ENCODE data around the gene CD226.

DNA sequence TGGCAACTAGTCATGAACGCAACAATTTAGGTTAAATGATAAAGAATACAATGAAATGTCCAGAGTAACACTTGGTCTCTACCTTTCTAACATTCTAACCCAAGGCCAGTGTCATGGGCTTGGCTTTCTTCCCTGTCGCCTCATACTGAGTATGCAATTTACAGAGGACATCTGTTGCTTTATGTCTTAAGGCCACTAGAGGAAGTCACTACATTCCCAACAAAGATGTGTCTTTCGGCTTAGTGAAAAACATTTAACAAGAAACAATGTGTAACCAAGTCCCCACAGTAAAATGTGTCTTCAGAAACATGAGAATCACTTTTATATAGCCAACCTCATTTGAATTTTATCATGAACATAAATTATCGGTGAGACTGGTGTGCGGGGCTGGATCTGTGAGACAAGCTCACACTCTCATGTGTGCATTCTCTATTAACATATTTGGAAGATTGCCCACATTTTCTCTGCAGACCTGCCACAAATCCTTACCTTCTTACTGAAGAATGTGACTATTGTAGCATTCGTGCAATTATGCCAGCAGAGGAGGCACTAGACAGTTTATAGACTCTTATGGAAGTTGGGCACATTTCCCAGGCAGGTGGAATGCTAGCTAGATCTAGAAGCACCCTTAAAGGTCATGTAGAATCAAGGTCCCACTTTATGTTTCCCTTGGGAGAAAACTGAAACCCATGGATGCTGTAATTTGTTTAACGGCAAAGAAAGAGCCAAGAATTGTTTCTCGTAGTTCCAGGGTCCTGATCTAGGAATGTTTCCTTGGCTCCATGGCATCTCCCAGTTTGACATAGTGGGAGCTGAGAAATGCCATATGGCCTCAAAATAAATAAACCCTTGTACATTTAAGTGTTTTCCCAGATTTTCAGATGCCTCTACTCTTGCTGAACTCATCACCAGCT lies 101.8 kb downstream of the CD226 start:
- no peak for TF ChIP-seq POLR2A (IDR thresholded peaks at IDR 0.05)
- TF ChIP-seq, protein P1, sequence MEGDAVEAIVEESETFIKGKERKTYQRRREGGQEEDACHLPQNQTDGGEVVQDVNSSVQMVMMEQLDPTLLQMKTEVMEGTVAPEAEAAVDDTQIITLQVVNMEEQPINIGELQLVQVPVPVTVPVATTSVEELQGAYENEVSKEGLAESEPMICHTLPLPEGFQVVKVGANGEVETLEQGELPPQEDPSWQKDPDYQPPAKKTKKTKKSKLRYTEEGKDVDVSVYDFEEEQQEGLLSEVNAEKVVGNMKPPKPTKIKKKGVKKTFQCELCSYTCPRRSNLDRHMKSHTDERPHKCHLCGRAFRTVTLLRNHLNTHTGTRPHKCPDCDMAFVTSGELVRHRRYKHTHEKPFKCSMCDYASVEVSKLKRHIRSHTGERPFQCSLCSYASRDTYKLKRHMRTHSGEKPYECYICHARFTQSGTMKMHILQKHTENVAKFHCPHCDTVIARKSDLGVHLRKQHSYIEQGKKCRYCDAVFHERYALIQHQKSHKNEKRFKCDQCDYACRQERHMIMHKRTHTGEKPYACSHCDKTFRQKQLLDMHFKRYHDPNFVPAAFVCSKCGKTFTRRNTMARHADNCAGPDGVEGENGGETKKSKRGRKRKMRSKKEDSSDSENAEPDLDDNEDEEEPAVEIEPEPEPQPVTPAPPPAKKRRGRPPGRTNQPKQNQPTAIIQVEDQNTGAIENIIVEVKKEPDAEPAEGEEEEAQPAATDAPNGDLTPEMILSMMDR (IDR thresholded peaks at IDR 0.05), result no peak
- no peak for TF ChIP-seq EP300 (IDR thresholded peaks at IDR 0.05)
- TF ChIP-seq POLR2AphosphoS5 (IDR thresholded peaks at IDR 0.05), result no peak

Measured in suprapubic skin (tissue), 4 donors.